Keratinocyte (primary cell): Measurements from ENCODE around the gene FANCC. TPM values are rescaled to one million over a fixed set of nuclear protein-coding genes. Genes with fewer than 3 reads are reported as not detected.

Source experiments
- DNase-seq: peaks from one replicate; pipeline ENCODE4 v3.0.0-alpha.2; 2011; ENCODE audit warnings: low read depth, missing footprints, low spot score
- FAIRE-seq: peaks from 2 replicates; lab custom pipeline; 2011; peaks lifted over from hg19 to GRCh38; lab: Jason Lieb, UNC
- H2AFZ ChIP-seq: 2 replicates; pipeline ENCODE4 v1.6.0; 2012; ENCODE audit warnings: low read length, control low read depth, inconsistent platforms; ENCODE audit not compliant: control insufficient read depth
- H3K27ac ChIP-seq: 2 replicates; pipeline ENCODE4 v1.5.1; 2011; ENCODE audit warnings: low read length; ENCODE audit not compliant: control insufficient read depth, insufficient read depth
- H3K27me3 ChIP-seq: 3 replicates; pipeline ENCODE4 v1.6.0; 2011; ENCODE audit warnings: low read length; ENCODE audit not compliant: control insufficient read depth, insufficient read depth; ENCODE audit errors: extremely low read depth
- H3K36me3 ChIP-seq, 2 experiments: 2 replicates in 1 of 2; 3 replicates in 1 of 2; pipeline ENCODE4 v1.5.1; 2011; ENCODE audit warnings: low read length in 2 of 2, mild to moderate bottlenecking in 1 of 2; ENCODE audit not compliant: control insufficient read depth in 2 of 2, insufficient read depth in 2 of 2; ENCODE audit errors: extremely low read depth in 1 of 2
- H3K4me1 ChIP-seq: 3 replicates; pipeline ENCODE4 v1.5.1; 2011; ENCODE audit warnings: low read length; ENCODE audit not compliant: control insufficient read depth, insufficient read depth; ENCODE audit errors: extremely low read depth
- H3K4me2 ChIP-seq: 3 replicates; pipeline ENCODE4 v1.6.0; 2011; ENCODE audit warnings: low read depth, low read length; ENCODE audit not compliant: control insufficient read depth, insufficient read depth; ENCODE audit errors: extremely low read depth
- H3K4me3 ChIP-seq, 3 experiments: fragments of 200-600 bp in 1 of 3; sonication (generic) in 1 of 3; 2 replicates in 2 of 3; 3 replicates in 1 of 3; pipeline ENCODE4 v1.5.1; 2011 to 2016; ENCODE audit warnings: low read length in 3 of 3, mild to moderate bottlenecking in 3 of 3, control low read depth in 2 of 3, inconsistent platforms in 1 of 3, low read depth in 1 of 3, mixed read lengths in 1 of 3, mixed run types in 1 of 3, moderate library complexity in 1 of 3; ENCODE audit not compliant: control insufficient read depth in 2 of 3, insufficient read depth in 2 of 3; ENCODE audit errors: extremely low read depth in 1 of 3
- H3K79me2 ChIP-seq: 2 replicates; pipeline ENCODE4 v1.6.0; 2012; ENCODE audit warnings: low read length; ENCODE audit not compliant: control insufficient read depth, insufficient read depth
- H3K9ac ChIP-seq: 3 replicates; pipeline ENCODE4 v1.6.0; 2011; ENCODE audit warnings: low read length; ENCODE audit not compliant: control insufficient read depth, insufficient read depth; ENCODE audit errors: extremely low read depth
- H3K9me1 ChIP-seq: 3 replicates; pipeline ENCODE4 v1.6.0; 2011; ENCODE audit warnings: low read length; ENCODE audit not compliant: control insufficient read depth, insufficient read depth; ENCODE audit errors: extremely low read depth
- H3K9me3 ChIP-seq: 2 replicates; pipeline ENCODE4 v1.5.1; 2012; ENCODE audit warnings: low read depth, low read length; ENCODE audit not compliant: control insufficient read depth
- H4K20me1 ChIP-seq: 3 replicates; pipeline ENCODE4 v1.6.0; 2011; ENCODE audit warnings: low read length; ENCODE audit not compliant: control insufficient read depth, insufficient read depth; ENCODE audit errors: extremely low read depth
- EZH2 ChIP-seq: IDR thresholded peaks from one replicate; pipeline ENCODE4 v1.6.1; 2012; ENCODE audit warnings: inconsistent platforms, mild to moderate bottlenecking, low read length, moderate library complexity
- dilution Hi-C: fragments of 300-500 bp; cut with MboI; formaldehyde crosslinking; loops from one replicate; pipeline ENCODE4 v1.7.0; 2020; ENCODE audit warnings: low sequenced_read_pairs; ENCODE audit not compliant: extremely low pct_ligation_motif_present
- polyA plus RNA-seq, 5 experiments: library from polyadenylated mRNA; depleted of rRNA in 3 of 5; stranded (reverse) in 3 of 5; stranded (forward) in 1 of 5; unstranded in 1 of 5; fragments of >200 nt; gene quantifications; 1 replicate in 1 of 5; 2 replicates in 3 of 5; 3 replicates in 1 of 5; pipeline versions ENCODE4 v1.2.1 to v1.2.3, GENCODE V29; 2011 to 2012; ENCODE audit warnings: missing spikeins in 2 of 5, low read depth in 1 of 5, low replicate concordance in 1 of 5
- TF ChIP-seq, protein P1 (sequence below), 3 experiments: IDR thresholded peaks in 1 of 3; conservative IDR thresholded peaks in 1 of 3; optimal IDR thresholded peaks in 1 of 3; 2 replicates in 2 of 3; 3 replicates in 1 of 3; pipeline versions ENCODE3 to v1.5.1; 2011; ENCODE audit warnings: low read length in 3 of 3, mild to moderate bottlenecking in 3 of 3, moderate library complexity in 2 of 3, control low read depth in 1 of 3, inconsistent platforms in 1 of 3; ENCODE audit not compliant: insufficient read depth in 2 of 3; ENCODE audit errors: extremely low read depth in 1 of 3

FANCC gene
- polyA plus RNA-seq, 1 donor (not counting 4 experiments of a cell fraction or from before 2014, with no cell fraction given), result 8.3 TPM

DNA sequence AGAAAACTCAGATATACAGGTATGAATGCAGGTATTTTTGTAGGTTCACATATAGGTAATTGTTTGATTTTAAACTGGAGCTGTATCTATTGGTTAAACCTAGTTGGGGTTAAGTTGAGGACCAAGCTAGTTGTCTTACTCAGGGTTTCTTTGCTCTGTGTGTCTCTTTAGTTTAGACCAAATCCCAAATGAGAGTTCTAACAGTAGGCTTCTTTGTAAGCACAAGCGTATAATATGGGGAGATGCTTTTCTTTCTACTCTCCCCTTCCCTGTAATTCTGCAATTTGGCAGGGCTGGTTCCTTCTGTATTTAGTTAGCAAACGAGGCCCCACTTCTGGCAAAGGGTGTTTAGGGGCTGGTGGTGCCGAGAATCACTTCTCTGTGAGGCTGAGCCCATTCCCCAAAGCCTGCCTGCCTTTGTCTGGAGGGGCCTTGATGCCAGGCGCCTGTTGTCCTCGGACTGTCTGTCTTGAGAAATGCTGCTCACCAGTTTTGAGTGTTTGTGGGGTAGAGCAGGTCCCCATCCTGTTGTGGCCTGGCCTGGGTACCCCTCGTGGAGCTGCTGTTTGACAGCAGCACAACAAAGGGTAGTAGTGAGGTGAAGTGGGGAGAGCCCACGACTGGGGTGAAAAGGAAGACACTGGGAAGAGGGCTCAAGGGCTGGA, 259.3 kb downstream of the FANCC start:
- no peak overlapping the region for H3K4me2 ChIP-seq
- no peak overlapping the region for H3K27ac ChIP-seq
- no peak overlapping the region for H3K9ac ChIP-seq
- peaks cover 46% of the 10 kb centered on the region for H3K4me1 ChIP-seq
- no peak overlapping the region for H3K4me3 ChIP-seq
- H3K9me3 ChIP-seq, result no peaks in the 10 kb centered on the region
- H3K79me2 ChIP-seq, result peaks cover 85% of the 10 kb centered on the region
- TF ChIP-seq, protein P1, sequence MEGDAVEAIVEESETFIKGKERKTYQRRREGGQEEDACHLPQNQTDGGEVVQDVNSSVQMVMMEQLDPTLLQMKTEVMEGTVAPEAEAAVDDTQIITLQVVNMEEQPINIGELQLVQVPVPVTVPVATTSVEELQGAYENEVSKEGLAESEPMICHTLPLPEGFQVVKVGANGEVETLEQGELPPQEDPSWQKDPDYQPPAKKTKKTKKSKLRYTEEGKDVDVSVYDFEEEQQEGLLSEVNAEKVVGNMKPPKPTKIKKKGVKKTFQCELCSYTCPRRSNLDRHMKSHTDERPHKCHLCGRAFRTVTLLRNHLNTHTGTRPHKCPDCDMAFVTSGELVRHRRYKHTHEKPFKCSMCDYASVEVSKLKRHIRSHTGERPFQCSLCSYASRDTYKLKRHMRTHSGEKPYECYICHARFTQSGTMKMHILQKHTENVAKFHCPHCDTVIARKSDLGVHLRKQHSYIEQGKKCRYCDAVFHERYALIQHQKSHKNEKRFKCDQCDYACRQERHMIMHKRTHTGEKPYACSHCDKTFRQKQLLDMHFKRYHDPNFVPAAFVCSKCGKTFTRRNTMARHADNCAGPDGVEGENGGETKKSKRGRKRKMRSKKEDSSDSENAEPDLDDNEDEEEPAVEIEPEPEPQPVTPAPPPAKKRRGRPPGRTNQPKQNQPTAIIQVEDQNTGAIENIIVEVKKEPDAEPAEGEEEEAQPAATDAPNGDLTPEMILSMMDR (optimal IDR thresholded peaks at IDR 0.05 in 1 of 3, IDR thresholded peaks at IDR 0.05 in 1 of 3, conservative IDR thresholded peaks at IDR 0.05 in 1 of 3; ENCODE audit: extremely low read depth in 1 of 3, insufficient read depth in 2 of 3, low read length in 3 of 3), result no peak
- TF ChIP-seq EZH2, result no peak
- no peaks in the 10 kb centered on the region for H4K20me1 ChIP-seq
- H3K27me3 ChIP-seq, result no peaks in the 10 kb centered on the region
- DNase-seq (no peak), FAIRE-seq (no peak)
- H3K9me1 ChIP-seq, result no peaks in the 10 kb centered on the region
- dilution Hi-C loops, result no loop called here
- H2AFZ ChIP-seq, result no peak overlapping the region
- peaks cover 15 to 27% of the 10 kb centered on the region in 2 experiments for H3K36me3 ChIP-seq

- peaks cover 37% of the 10 kb centered on the region for H3K4me1 ChIP-seq
- H4K20me1 ChIP-seq, result no peaks in the 10 kb centered on the region
- H3K79me2 ChIP-seq, result peaks cover 87% of the 10 kb centered on the region
- no peaks in the 10 kb centered on the region for H3K9me3 ChIP-seq
- no peak overlapping the region for H2AFZ ChIP-seq
- no peak overlapping the region for H3K27ac ChIP-seq
- H3K4me2 ChIP-seq, result no peak overlapping the region
- TF ChIP-seq, protein P1 (optimal IDR thresholded peaks at IDR 0.05 in 1 of 3, IDR thresholded peaks at IDR 0.05 in 1 of 3, conservative IDR thresholded peaks at IDR 0.05 in 1 of 3; ENCODE audit: extremely low read depth in 1 of 3, insufficient read depth in 2 of 3, low read length in 3 of 3), result no peak
- no peak for TF ChIP-seq EZH2
- H3K27me3 ChIP-seq, result no peaks in the 10 kb centered on the region
- DNase-seq (no peak), FAIRE-seq (no peak)
- dilution Hi-C loops, result no loop called here
- no peaks in the 10 kb centered on the region for H3K9me1 ChIP-seq
- H3K9ac ChIP-seq, result no peak overlapping the region
- peaks cover 9 to 16% of the 10 kb centered on the region in 2 experiments for H3K36me3 ChIP-seq
- H3K4me3 ChIP-seq, result no peak overlapping the region
Measured at GRCh38 chr9:95057101-95057500, 260.4 kb downstream of the FANCC start.
